ENCODE results near the gene GCDH. TPM values are rescaled to one million over a fixed set of nuclear protein-coding genes. Genes with fewer than 3 reads are reported as not detected.
A peak's percentile ranks its signal among the peaks of the same experiment; 100 is the strongest.

GCDH gene
- total RNA-seq, 1 experiment from 2014 or later: 53.2 TPM

DNA sequence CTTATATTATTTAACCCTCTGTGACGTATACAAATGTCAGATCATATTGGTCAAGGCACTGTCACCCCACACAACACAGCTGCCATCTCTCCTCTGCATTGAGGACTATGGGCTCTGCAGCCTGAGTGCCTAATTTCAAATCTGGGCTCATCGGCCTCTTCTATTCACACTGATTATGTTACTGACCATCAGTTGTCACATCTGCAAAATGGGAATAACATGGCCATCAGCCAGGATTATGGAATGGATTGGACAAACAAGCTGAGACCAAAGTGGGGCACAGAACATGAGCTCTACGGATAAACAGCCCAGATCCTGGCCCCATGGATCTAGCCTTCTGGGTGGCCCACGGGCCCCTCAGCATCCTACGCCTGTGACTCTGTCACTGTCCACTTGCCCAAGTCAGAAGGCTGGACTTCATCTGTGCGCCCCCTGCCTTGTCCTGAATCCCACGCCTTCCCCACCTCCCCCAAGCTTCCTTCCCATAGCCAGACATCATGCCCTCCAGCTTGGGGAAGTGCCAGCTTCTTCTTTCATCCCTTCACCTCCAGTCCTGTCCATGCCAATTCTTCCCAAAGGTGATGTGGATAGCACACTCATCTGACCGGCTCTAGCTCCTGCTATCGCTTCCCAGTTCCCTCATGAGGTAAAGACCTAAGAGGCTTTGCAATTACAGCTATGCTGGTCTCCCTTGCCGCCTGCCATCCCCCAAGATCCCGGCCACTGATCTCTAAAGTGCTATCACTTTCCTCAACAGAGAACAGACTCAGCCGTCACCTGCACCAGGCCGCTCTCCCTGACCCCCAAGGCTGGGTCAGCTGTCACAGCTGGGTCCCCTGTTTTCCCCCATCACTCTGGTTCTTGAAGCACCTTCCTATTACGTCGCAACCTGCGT, 41.7 kb downstream of the GCDH start:
- Histone ChIP-seq H3K14ac (ENCODE audit: insufficient read depth, low read length) (no peak overlapping the region), H2BK20ac (ENCODE audit: low read depth, low read length, poor library complexity, severe bottlenecking) (no peak overlapping the region), H3K4me2 (ENCODE audit: insufficient read depth, insufficient read length, low read length) (peak overlapping the region; percentile 95), H3K4ac (ENCODE audit: low read depth, low read length) (no peak overlapping the region), H3K9me3 (ENCODE audit: control insufficient read depth, low read depth, low read length) (no peaks in the 10 kb centered on the region), H3K23me2 (ENCODE audit: insufficient read length, low read depth, low read length, poor library complexity, severe bottlenecking) (peaks cover 4% of the 10 kb centered on the region), H3K56ac (ENCODE audit: insufficient read length, low read depth, low read length) (no peak overlapping the region), H2BK5ac (ENCODE audit: insufficient read length, low read length) (no peak overlapping the region), H2BK12ac (ENCODE audit: insufficient read length, low read depth, low read length) (no peak overlapping the region), H2AK5ac (ENCODE audit: insufficient read length, low read length) (no peak overlapping the region), H4K8ac (replicated peaks; ENCODE audit: insufficient read length, low read depth, low read length) (no peak overlapping the region), H2BK120ac (ENCODE audit: low read depth, low read length, poor library complexity, severe bottlenecking) (no peak overlapping the region), H4K20me1 (ENCODE audit: control insufficient read depth, insufficient read depth, insufficient read length) (no peaks in the 10 kb centered on the region), H2BK15ac (ENCODE audit: low read depth, low read length) (no peak overlapping the region), H3K79me1 (ENCODE audit: insufficient read depth, low read depth, low read length, poor library complexity, severe bottlenecking) (peaks cover 6% of the 10 kb centered on the region), H3T11ph (ENCODE audit: low read length) (no peak overlapping the region), H3K27me3 (ENCODE audit: insufficient read depth, low read length) (no peaks in the 10 kb centered on the region), H3K23ac (ENCODE audit: insufficient read length, low read depth, low read length) (no peak overlapping the region), H3K27ac (ENCODE audit: insufficient read length, low read depth, low read length) (no peak overlapping the region), H3K18ac (ENCODE audit: insufficient read length, low read depth, low read length) (no peak overlapping the region), H4K5ac (ENCODE audit: insufficient read length, low read depth, low read length) (no peak overlapping the region), H3K79me2 (ENCODE audit: insufficient read depth, low read length) (peaks cover 9% of the 10 kb centered on the region; the same call in 1 of the 2 replicates), H3K4me1 (ENCODE audit: insufficient read depth, low read length) (no peaks in the 10 kb centered on the region; the same call in 1 of the 2 replicates), H3K9ac (ENCODE audit: extremely low read depth, insufficient read length, low read length) (peak overlapping the region; percentile 87), H2AFZ (ENCODE audit: low read length) (no peak overlapping the region), H4K91ac (ENCODE audit: insufficient read length, low read depth, low read length) (no peak overlapping the region)
- Mint-ChIP-seq H3K27ac (peak overlapping the region; percentile 83 to 92 (median 90)), H3K4me1 (peaks cover 15 to 26% of the 10 kb centered on the region in 2 experiments), H3K27me3 (ENCODE audit: low read depth) (no peaks in the 10 kb centered on the region), H3K36me3 (ENCODE audit: insufficient read depth in 1 of 3, low read depth in 3 of 3) (peaks cover 24 to 40% (median 34%) of the 10 kb centered on the region in 3 experiments), H3K4me3 (peak overlapping the region; percentile 99), H3K9me3 (no peaks in the 10 kb centered on the region)
- TF ChIP-seq, protein P1, sequence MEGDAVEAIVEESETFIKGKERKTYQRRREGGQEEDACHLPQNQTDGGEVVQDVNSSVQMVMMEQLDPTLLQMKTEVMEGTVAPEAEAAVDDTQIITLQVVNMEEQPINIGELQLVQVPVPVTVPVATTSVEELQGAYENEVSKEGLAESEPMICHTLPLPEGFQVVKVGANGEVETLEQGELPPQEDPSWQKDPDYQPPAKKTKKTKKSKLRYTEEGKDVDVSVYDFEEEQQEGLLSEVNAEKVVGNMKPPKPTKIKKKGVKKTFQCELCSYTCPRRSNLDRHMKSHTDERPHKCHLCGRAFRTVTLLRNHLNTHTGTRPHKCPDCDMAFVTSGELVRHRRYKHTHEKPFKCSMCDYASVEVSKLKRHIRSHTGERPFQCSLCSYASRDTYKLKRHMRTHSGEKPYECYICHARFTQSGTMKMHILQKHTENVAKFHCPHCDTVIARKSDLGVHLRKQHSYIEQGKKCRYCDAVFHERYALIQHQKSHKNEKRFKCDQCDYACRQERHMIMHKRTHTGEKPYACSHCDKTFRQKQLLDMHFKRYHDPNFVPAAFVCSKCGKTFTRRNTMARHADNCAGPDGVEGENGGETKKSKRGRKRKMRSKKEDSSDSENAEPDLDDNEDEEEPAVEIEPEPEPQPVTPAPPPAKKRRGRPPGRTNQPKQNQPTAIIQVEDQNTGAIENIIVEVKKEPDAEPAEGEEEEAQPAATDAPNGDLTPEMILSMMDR (conservative IDR thresholded peaks at IDR 0.05): no peak
- no CpG with 5 or more reads among the region's 16 CpGs for WGBS (ENCODE audit: extremely low coverage, insufficient read length, low lambda C conversion rate)
- no peak for DNase-seq

All from H9 (cell line).